Measurements from ENCODE around the gene PRPF18.

DNA sequence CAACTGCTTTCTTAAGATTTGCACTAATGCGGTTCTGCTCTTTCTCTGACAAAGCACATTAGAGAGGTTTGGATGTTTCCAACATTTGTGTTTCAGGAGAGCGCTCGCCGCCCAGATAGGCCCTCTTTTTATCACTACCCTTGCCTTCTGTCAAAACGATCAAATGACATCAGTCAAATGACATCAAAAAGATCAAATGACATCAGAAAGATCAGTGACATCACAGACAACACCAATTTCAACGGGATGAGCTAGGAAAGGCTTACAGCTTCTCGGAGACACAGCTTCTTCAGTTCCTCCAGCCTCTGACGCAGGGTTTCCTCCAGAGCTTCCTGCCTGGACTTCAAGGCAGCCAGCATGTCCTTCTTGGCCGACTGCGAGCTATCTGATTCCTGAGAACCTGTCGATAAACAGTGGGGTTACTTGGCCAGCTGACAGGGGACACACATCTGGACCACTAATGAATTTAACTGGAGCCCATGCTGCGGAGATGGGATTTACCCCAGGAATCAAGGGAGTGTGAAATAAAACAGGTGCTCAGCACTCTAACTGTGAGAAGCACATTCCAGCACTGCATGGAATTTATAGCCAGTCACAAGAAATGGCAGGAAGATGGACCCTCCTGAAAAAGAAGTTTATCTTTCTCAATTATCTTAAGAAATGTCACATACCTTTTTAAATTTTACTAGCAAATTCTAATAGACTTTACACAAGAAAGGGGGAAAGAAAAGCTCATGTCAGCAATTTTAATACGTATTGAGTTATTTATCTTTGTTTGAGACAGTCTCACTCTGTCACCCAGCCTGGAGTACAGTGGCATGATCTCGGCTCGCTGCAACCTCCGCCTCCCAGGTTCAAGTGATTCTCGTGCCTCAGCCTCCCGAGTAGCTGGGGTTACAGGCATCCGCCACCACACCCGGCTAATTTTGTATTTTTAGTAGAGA, 88.2 kb downstream of the PRPF18 start:
- TF ChIP-seq, protein P1, sequence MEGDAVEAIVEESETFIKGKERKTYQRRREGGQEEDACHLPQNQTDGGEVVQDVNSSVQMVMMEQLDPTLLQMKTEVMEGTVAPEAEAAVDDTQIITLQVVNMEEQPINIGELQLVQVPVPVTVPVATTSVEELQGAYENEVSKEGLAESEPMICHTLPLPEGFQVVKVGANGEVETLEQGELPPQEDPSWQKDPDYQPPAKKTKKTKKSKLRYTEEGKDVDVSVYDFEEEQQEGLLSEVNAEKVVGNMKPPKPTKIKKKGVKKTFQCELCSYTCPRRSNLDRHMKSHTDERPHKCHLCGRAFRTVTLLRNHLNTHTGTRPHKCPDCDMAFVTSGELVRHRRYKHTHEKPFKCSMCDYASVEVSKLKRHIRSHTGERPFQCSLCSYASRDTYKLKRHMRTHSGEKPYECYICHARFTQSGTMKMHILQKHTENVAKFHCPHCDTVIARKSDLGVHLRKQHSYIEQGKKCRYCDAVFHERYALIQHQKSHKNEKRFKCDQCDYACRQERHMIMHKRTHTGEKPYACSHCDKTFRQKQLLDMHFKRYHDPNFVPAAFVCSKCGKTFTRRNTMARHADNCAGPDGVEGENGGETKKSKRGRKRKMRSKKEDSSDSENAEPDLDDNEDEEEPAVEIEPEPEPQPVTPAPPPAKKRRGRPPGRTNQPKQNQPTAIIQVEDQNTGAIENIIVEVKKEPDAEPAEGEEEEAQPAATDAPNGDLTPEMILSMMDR (conservative IDR thresholded peaks at IDR 0.05 in 1 of 2, IDR thresholded peaks at IDR 0.05 in 1 of 2; ENCODE audit: low read depth in 1 of 2, low read length in 2 of 2) = no peak
- TF ChIP-seq EZH2 (IDR thresholded peaks at IDR 0.05; ENCODE audit: low read length, missing control alignments) = no peak

Data from fibroblast of lung (primary cell).